Measurements from ENCODE around the gene NRAP. TPM values are rescaled to one million over a fixed set of nuclear protein-coding genes. Genes with fewer than 3 reads are reported as not detected.

The NRAP gene
- total RNA-seq, 1 experiment from 2014 or later, result not detected

DNA sequence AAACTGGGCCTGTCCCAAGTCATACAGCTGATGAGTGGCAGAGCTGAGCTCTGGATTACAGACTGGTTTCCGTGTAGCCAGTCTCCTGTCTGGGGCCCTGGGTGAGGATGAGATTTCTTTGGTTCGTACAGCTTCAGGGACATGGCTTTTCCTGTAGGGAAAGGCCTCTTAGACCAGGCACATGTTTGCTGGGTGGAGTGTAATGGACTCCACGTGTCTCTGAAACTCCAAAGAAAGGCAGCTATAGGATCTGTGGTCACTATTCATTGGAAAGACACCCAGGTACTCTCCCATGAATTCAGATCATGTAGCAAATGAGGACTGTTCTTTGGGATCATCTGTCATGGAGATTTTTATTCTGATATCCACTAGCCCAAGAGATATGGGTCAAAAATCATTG is 108.6 kb downstream of the NRAP start:
- Histone ChIP-seq H3K79me1 (ENCODE audit: insufficient read depth, low read depth, low read length, poor library complexity, severe bottlenecking) (no peaks in the 10 kb centered on the region), H2BK5ac (ENCODE audit: insufficient read length, low read length) (no peak overlapping the region), H3K18ac (ENCODE audit: insufficient read length, low read depth, low read length) (no peak overlapping the region), H3K4me2 (ENCODE audit: insufficient read depth, insufficient read length, low read length) (no peak overlapping the region), H2BK20ac (ENCODE audit: low read depth, low read length, poor library complexity, severe bottlenecking) (no peak overlapping the region), H4K5ac (ENCODE audit: insufficient read length, low read depth, low read length) (no peak overlapping the region), H3K14ac (ENCODE audit: insufficient read depth, low read length) (no peak overlapping the region), H3K27me3 (ENCODE audit: insufficient read depth, low read length) (peaks cover 74% of the 10 kb centered on the region), H3K23ac (ENCODE audit: insufficient read length, low read depth, low read length) (no peak overlapping the region), H3K79me2 (ENCODE audit: insufficient read depth, low read length) (no peaks in the 10 kb centered on the region), H3K9ac (ENCODE audit: extremely low read depth, insufficient read length, low read length) (no peak overlapping the region), H3K23me2 (ENCODE audit: insufficient read length, low read depth, low read length, poor library complexity, severe bottlenecking) (no peaks in the 10 kb centered on the region), H2AFZ (ENCODE audit: low read length) (no peak overlapping the region), H3K27ac (ENCODE audit: insufficient read length, low read depth, low read length) (no peak overlapping the region), H3T11ph (ENCODE audit: low read length) (no peak overlapping the region), H3K4ac (ENCODE audit: low read depth, low read length) (no peak overlapping the region), H2BK15ac (ENCODE audit: low read depth, low read length) (no peak overlapping the region), H2BK120ac (ENCODE audit: low read depth, low read length, poor library complexity, severe bottlenecking) (no peak overlapping the region), H3K9me3 (ENCODE audit: control insufficient read depth, low read depth, low read length) (no peaks in the 10 kb centered on the region), H4K8ac (replicated peaks; ENCODE audit: insufficient read length, low read depth, low read length) (no peak overlapping the region), H3K4me1 (ENCODE audit: insufficient read depth, low read length) (peaks cover 2% of the 10 kb centered on the region; the same call in 1 of the 2 replicates), H4K91ac (ENCODE audit: insufficient read length, low read depth, low read length) (no peak overlapping the region), H2BK12ac (ENCODE audit: insufficient read length, low read depth, low read length) (no peak overlapping the region), H2AK5ac (ENCODE audit: insufficient read length, low read length) (no peak overlapping the region), H3K56ac (ENCODE audit: insufficient read length, low read depth, low read length) (no peak overlapping the region), H4K20me1 (ENCODE audit: control insufficient read depth, insufficient read depth, insufficient read length) (no peaks in the 10 kb centered on the region)
- no peak for DNase-seq
- peaks cover 43 to 51% of the 10 kb centered on the region in 2 experiments for H3K4me1 Mint-ChIP-seq
- H3K27me3 Mint-ChIP-seq (ENCODE audit: low read depth), result peaks cover 100% of the 10 kb centered on the region
- no peaks in the 10 kb centered on the region for H3K36me3 Mint-ChIP-seq (ENCODE audit: insufficient read depth in 1 of 3, low read depth in 3 of 3)
- WGBS (ENCODE audit: extremely low coverage, insufficient read length, low lambda C conversion rate), result no CpG with 5 or more reads among the region's 3 CpGs
- TF ChIP-seq, protein P1, sequence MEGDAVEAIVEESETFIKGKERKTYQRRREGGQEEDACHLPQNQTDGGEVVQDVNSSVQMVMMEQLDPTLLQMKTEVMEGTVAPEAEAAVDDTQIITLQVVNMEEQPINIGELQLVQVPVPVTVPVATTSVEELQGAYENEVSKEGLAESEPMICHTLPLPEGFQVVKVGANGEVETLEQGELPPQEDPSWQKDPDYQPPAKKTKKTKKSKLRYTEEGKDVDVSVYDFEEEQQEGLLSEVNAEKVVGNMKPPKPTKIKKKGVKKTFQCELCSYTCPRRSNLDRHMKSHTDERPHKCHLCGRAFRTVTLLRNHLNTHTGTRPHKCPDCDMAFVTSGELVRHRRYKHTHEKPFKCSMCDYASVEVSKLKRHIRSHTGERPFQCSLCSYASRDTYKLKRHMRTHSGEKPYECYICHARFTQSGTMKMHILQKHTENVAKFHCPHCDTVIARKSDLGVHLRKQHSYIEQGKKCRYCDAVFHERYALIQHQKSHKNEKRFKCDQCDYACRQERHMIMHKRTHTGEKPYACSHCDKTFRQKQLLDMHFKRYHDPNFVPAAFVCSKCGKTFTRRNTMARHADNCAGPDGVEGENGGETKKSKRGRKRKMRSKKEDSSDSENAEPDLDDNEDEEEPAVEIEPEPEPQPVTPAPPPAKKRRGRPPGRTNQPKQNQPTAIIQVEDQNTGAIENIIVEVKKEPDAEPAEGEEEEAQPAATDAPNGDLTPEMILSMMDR (conservative IDR thresholded peaks at IDR 0.05), result no peak
- H3K4me3 Mint-ChIP-seq, result no peak overlapping the region
- no peak overlapping the region for H3K27ac Mint-ChIP-seq
- H3K9me3 Mint-ChIP-seq, result peaks cover 4 to 13% of the 10 kb centered on the region in 2 experiments; a peak in 3 of 5 replicates

Measured in H9 (cell line).